WTC11 (cell line): ENCODE measurements around the gene STXBP5. TPM values are rescaled to one million over a fixed set of nuclear protein-coding genes. Genes with fewer than 3 reads are reported as not detected.

Source experiments
- ATAC-seq: fragments of 200-7000 bp; cut with Tn5 transposase; 2 replicates; pipeline ENCODE4 v1.10.0; 2021; ENCODE audit warnings: mild to moderate bottlenecking, moderate library complexity
- CTCF ChIA-PET: fragments of 300-600 bp; sonication (Branson Sonifier 250); formaldehyde crosslinking; loops from one replicate; lab custom pipeline; 2021; ENCODE audit warnings: antibody characterized with exemption; lab: Charles Lee
- POLR2A ChIA-PET: fragments of 350-600 bp; sonication (Branson Sonifier 250); formaldehyde crosslinking; loops from one replicate; lab custom pipeline; 2021; ENCODE audit warnings: antibody characterized with exemption; lab: Charles Lee
- DNase-seq: peaks from one replicate; pipeline ENCODE4 v3.0.0; 2021; ENCODE audit warnings: low spot score
- H3K27ac Mint-ChIP-seq: 2 replicates; pipeline ENCODE4 v1.8.0; 2021; ENCODE audit warnings: mixed read lengths
- H3K27me3 Mint-ChIP-seq: 2 replicates; pipeline ENCODE4 v1.8.0; 2021; ENCODE audit warnings: low read depth, mild to moderate bottlenecking, moderate library complexity, mixed read lengths
- H3K36me3 Mint-ChIP-seq: 2 replicates; pipeline ENCODE4 v1.8.0; 2021; ENCODE audit warnings: mixed read lengths
- H3K4me1 Mint-ChIP-seq: 2 replicates; pipeline ENCODE4 v1.8.0; 2022; ENCODE audit warnings: mixed read lengths
- H3K4me3 Mint-ChIP-seq: 2 replicates; pipeline ENCODE4 v1.8.0; 2021; ENCODE audit warnings: mild to moderate bottlenecking, moderate library complexity, mixed read lengths
- H3K9me3 Mint-ChIP-seq: 2 replicates; pipeline ENCODE4 v1.8.0; 2021; ENCODE audit warnings: mixed read lengths
- CREB1 ChIP-seq: sonication (generic); formaldehyde crosslinking; IDR thresholded peaks from 2 replicates; pipeline ENCODE4 v1.8.0; 2023; ENCODE audit warnings: mild to moderate bottlenecking, missing genetic modification reagents
- ELF4 ChIP-seq: sonication (generic); formaldehyde crosslinking; IDR thresholded peaks from 2 replicates; pipeline ENCODE4 v1.8.1; 2022; ENCODE audit warnings: low read depth, mild to moderate bottlenecking, moderate library complexity, missing genetic modification reagents
- FOXP1 ChIP-seq: sonication (generic); formaldehyde crosslinking; IDR thresholded peaks from 2 replicates; pipeline ENCODE4 v1.8.0; 2022; ENCODE audit warnings: missing genetic modification reagents, mild to moderate bottlenecking, moderate library complexity, borderline replicate concordance
- GRHL2 ChIP-seq: fragments of 250-450 bp; sonication (Bioruptor Pico); IDR thresholded peaks from 2 replicates; pipeline ENCODE4 v1.8.0; 2022; ENCODE audit warnings: mild to moderate bottlenecking, moderate library complexity; ENCODE audit not compliant: insufficient replicate concordance, severe bottlenecking
- MYBL2 ChIP-seq: sonication (generic); formaldehyde crosslinking; IDR thresholded peaks from 2 replicates; pipeline ENCODE4 v1.8.1; 2023; ENCODE audit warnings: mild to moderate bottlenecking, moderate library complexity, missing genetic modification reagents
- NFE2L1 ChIP-seq: sonication (generic); formaldehyde crosslinking; IDR thresholded peaks from 2 replicates; pipeline ENCODE4 v1.8.1; 2023; ENCODE audit warnings: missing genetic modification reagents
- PREB ChIP-seq: sonication (generic); formaldehyde crosslinking; IDR thresholded peaks from 2 replicates; pipeline ENCODE4 v1.8.1; 2022; ENCODE audit warnings: mild to moderate bottlenecking, missing genetic modification reagents, moderate library complexity, borderline replicate concordance
- PRRX2 ChIP-seq: fragments of 250-450 bp; sonication (Bioruptor Pico); IDR thresholded peaks from 2 replicates; pipeline ENCODE4 v1.8.0; 2021; ENCODE audit warnings: mild to moderate bottlenecking
- SP1 ChIP-seq: sonication (generic); formaldehyde crosslinking; conservative IDR thresholded peaks from 2 replicates; pipeline ENCODE4 v1.8.1; 2022; ENCODE audit warnings: missing genetic modification reagents
- USF1 ChIP-seq: sonication (generic); formaldehyde crosslinking; IDR thresholded peaks from 2 replicates; pipeline ENCODE4 v1.8.0; 2022; ENCODE audit warnings: mild to moderate bottlenecking, missing genetic modification reagents
- USF2 ChIP-seq: sonication (generic); formaldehyde crosslinking; IDR thresholded peaks from 2 replicates; pipeline ENCODE4 v1.8.1; 2023; ENCODE audit warnings: mild to moderate bottlenecking, missing genetic modification reagents, moderate library complexity
- ZBTB21 ChIP-seq: sonication (generic); formaldehyde crosslinking; IDR thresholded peaks from 2 replicates; pipeline ENCODE4 v1.8.1; 2023; ENCODE audit warnings: mild to moderate bottlenecking, missing genetic modification reagents, borderline replicate concordance
- ZNF219 ChIP-seq: sonication (generic); formaldehyde crosslinking; IDR thresholded peaks from 2 replicates; pipeline ENCODE4 v1.8.0; 2023; ENCODE audit warnings: missing genetic modification reagents, mild to moderate bottlenecking, borderline replicate concordance
- ZNF232 ChIP-seq: sonication (generic); formaldehyde crosslinking; IDR thresholded peaks from 2 replicates; pipeline ENCODE4 v1.8.0; 2022; ENCODE audit warnings: mild to moderate bottlenecking, missing genetic modification reagents
- ZNF423 ChIP-seq: fragments of 250-450 bp; sonication (Bioruptor Pico); IDR thresholded peaks from 2 replicates; pipeline ENCODE4 v2.1.2; 2022; ENCODE audit warnings: mild to moderate bottlenecking, moderate library complexity
- ZNF425 ChIP-seq: fragments of 250-450 bp; sonication (Bioruptor Pico); conservative IDR thresholded peaks from 2 replicates; pipeline ENCODE4 v1.9.0; 2021; ENCODE audit warnings: mild to moderate bottlenecking
- ZNF512 ChIP-seq: sonication (generic); formaldehyde crosslinking; IDR thresholded peaks from 2 replicates; pipeline ENCODE4 v1.8.1; 2022; ENCODE audit warnings: missing genetic modification reagents, borderline replicate concordance
- total RNA-seq: library from RNA; stranded (reverse); gene quantifications from 3 replicates; pipeline ENCODE4 v1.2.3, GENCODE V29; 2021

Gene STXBP5
- total RNA-seq, 1 experiment from 2014 or later = 13.2 TPM

- POLR2A ChIA-PET = no interaction called here
- DNase-seq = no peak
- CTCF ChIA-PET = no interaction called here
- no peak for ATAC-seq
- no peak overlapping the region for H3K27ac Mint-ChIP-seq
- H3K4me1 Mint-ChIP-seq = peaks cover 7% of the 10 kb centered on the region
- no peak overlapping the region for H3K4me3 Mint-ChIP-seq
- TF ChIP-seq FOXP1 = no peak
- H3K9me3 Mint-ChIP-seq = peaks cover 11% of the 10 kb centered on the region
- H3K36me3 Mint-ChIP-seq = no peaks in the 10 kb centered on the region
- no peaks in the 10 kb centered on the region for H3K27me3 Mint-ChIP-seq
These were observed 37.8 kb upstream of the STXBP5 start for GRCh38 chr6:147166360-147166944.

GRCh38 chr6:147166992-147167391 lies 37.2 kb upstream of the STXBP5 start:
- Mint-ChIP-seq H3K4me1 (peaks cover 7% of the 10 kb centered on the region), H3K9me3 (peaks cover 11% of the 10 kb centered on the region), H3K36me3 (no peaks in the 10 kb centered on the region), H3K4me3 (no peak overlapping the region), H3K27me3 (no peaks in the 10 kb centered on the region), H3K27ac (no peak overlapping the region)
- TF ChIP-seq ZNF425 (CRISPR knock-in tag) (no peak), ZNF423 (no peak), FOXP1 (no peak), PRRX2 (CRISPR knock-in tag) (no peak), USF2 (CRISPR knock-in tag) (no peak), ZNF219 (CRISPR knock-in tag) (no peak), ELF4 (CRISPR knock-in tag) (no peak), SP1 (CRISPR knock-in tag) (no peak), GRHL2 (CRISPR knock-in tag) (no peak), MYBL2 (CRISPR knock-in tag) (no peak), PREB (CRISPR knock-in tag) (no peak), ZNF232 (CRISPR knock-in tag) (no peak), ZNF512 (CRISPR knock-in tag) (no peak), ZBTB21 (no peak), NFE2L1 (no peak)
- ChIA-PET POLR2A (no interaction called here), CTCF (no interaction called here)
- no peak for DNase-seq
- ATAC-seq = no peak

- Mint-ChIP-seq H3K27ac (no peak overlapping the region), H3K36me3 (no peaks in the 10 kb centered on the region), H3K9me3 (peaks cover 9% of the 10 kb centered on the region), H3K4me3 (no peak overlapping the region)
- DNase-seq (no peak), ATAC-seq (no peak)
- TF ChIP-seq CREB1 (CRISPR knock-in tag) (no peak), ZNF232 (CRISPR knock-in tag) (no peak), SP1 (CRISPR knock-in tag) (no peak), USF1 (CRISPR knock-in tag) (no peak)
- TF ChIP-seq, all 79 proteins: peak for 0
- CTCF ChIA-PET = no interaction called here
- Mint-ChIP-seq H3K4me1 (peaks cover 7% of the 10 kb centered on the region), H3K27me3 (no peaks in the 10 kb centered on the region)
- POLR2A ChIA-PET = no interaction called here
These were observed 36.4 kb upstream of the STXBP5 start for GRCh38 chr6:147167576-147168461.
